GM23338 (cell line): ENCODE results near the gene CBX6. TPM values are rescaled to one million over a fixed set of nuclear protein-coding genes. Genes with fewer than 3 reads are reported as not detected.

Source experiments
- ATAC-seq: fragments of 200-7000 bp; cut with Tn5 transposase; 3 replicates; pipeline ENCODE4 v1.9.1; 2020
- DNase-seq: peaks from one replicate; pipeline ENCODE4 v3.0.0-alpha.2; 2015; ENCODE audit warnings: low spot score
- H2AFZ ChIP-seq: fragments of 200-600 bp; sonication (generic); 2 replicates; pipeline ENCODE4 v1.8.0; 2016; ENCODE audit warnings: antibody characterized with exemption, mild to moderate bottlenecking, moderate library complexity
- H3F3A ChIP-seq: fragments of 200-600 bp; sonication (generic); replicated peaks from 2 replicates; pipeline ENCODE4 v1.8.0; 2017; ENCODE audit warnings: antibody characterized with exemption, mixed run types, low read depth
- H3K27ac ChIP-seq: fragments of 200-600 bp; sonication (generic); 2 replicates; pipeline ENCODE4 v1.6.1; 2016; ENCODE audit warnings: low read depth
- H3K27me3 ChIP-seq: fragments of 200-600 bp; sonication (generic); 2 replicates; pipeline ENCODE4 v1.8.0; 2016; ENCODE audit warnings: mild to moderate bottlenecking, mixed run types, moderate library complexity; ENCODE audit not compliant: insufficient read depth
- H3K36me3 ChIP-seq: fragments of 200-600 bp; sonication (generic); 2 replicates; pipeline ENCODE4 v1.8.0; 2016; ENCODE audit warnings: mild to moderate bottlenecking; ENCODE audit not compliant: insufficient read depth
- H3K4me1 ChIP-seq: fragments of 200-600 bp; sonication (generic); 2 replicates; pipeline ENCODE4 v1.8.0; 2016; ENCODE audit warnings: mild to moderate bottlenecking, moderate library complexity; ENCODE audit not compliant: insufficient read depth
- H3K4me2 ChIP-seq: fragments of 200-600 bp; sonication (generic); 2 replicates; pipeline ENCODE4 v1.7.1; 2017; ENCODE audit warnings: mixed run types
- H3K4me3 ChIP-seq: fragments of 200-600 bp; sonication (generic); 2 replicates; pipeline ENCODE4 v1.6.1; 2016; ENCODE audit warnings: mixed run types
- H3K79me2 ChIP-seq: fragments of 200-600 bp; sonication (generic); replicated peaks from 2 replicates; pipeline ENCODE4 v1.8.0; 2017; ENCODE audit warnings: mild to moderate bottlenecking; ENCODE audit not compliant: insufficient read depth
- H3K9me2 ChIP-seq: fragments of 200-600 bp; sonication (generic); 2 replicates; pipeline ENCODE4 v1.8.0; 2017; ENCODE audit not compliant: insufficient read depth
- H4K20me1 ChIP-seq: fragments of 200-600 bp; sonication (generic); replicated peaks from 2 replicates; pipeline ENCODE4 v1.8.0; 2017; ENCODE audit warnings: mild to moderate bottlenecking; ENCODE audit not compliant: insufficient read depth
- H3K27ac Mint-ChIP-seq: 2 replicates; pipeline ENCODE4 v1.8.0; 2020; ENCODE audit warnings: inconsistent platforms, mild to moderate bottlenecking, moderate library complexity, mixed read lengths
- H3K27me3 Mint-ChIP-seq: 3 replicates; pipeline ENCODE4 v1.8.0; 2022; ENCODE audit warnings: low read depth, mild to moderate bottlenecking, moderate library complexity, mixed read lengths, inconsistent platforms; ENCODE audit not compliant: insufficient read depth, poor library complexity
- H3K36me3 Mint-ChIP-seq: 3 replicates; pipeline ENCODE4 v1.8.0; 2021; ENCODE audit warnings: low read depth, mild to moderate bottlenecking, inconsistent platforms, moderate library complexity, mixed read lengths
- H3K4me1 Mint-ChIP-seq: 3 replicates; pipeline ENCODE4 v1.8.0; 2020; ENCODE audit warnings: mild to moderate bottlenecking, inconsistent platforms, mixed read lengths
- H3K4me3 Mint-ChIP-seq: 3 replicates; pipeline ENCODE4 v1.8.0; 2021; ENCODE audit warnings: moderate library complexity, mild to moderate bottlenecking, inconsistent platforms, mixed read lengths
- H3K9me3 Mint-ChIP-seq: 3 replicates; pipeline ENCODE4 v1.8.0; 2020; ENCODE audit warnings: moderate library complexity, mild to moderate bottlenecking, inconsistent platforms, mixed read lengths
- CREB1 ChIP-seq: fragments of 250-450 bp; sonication (Bioruptor Pico); IDR thresholded peaks from 2 replicates; pipeline ENCODE4 v1.5.0; 2020; ENCODE audit warnings: low read depth, mild to moderate bottlenecking, moderate library complexity
- EZH2 ChIP-seq: fragments of 200-600 bp; sonication (generic); IDR thresholded peaks from one replicate; pipeline ENCODE4 v1.8.0; 2017; ENCODE audit warnings: antibody characterized with exemption, mild to moderate bottlenecking, low read depth; ENCODE audit not compliant: unreplicated experiment
- EZH2phosphoT487 ChIP-seq: fragments of 200-600 bp; sonication (generic); IDR thresholded peaks from one replicate; pipeline ENCODE4 v1.8.1; 2018; ENCODE audit warnings: antibody characterized with exemption; ENCODE audit not compliant: unreplicated experiment
- JUNB ChIP-seq: IDR thresholded peaks from one replicate; pipeline ENCODE4 v1.6.1; 2016; ENCODE audit warnings: antibody characterized with exemption; ENCODE audit not compliant: unreplicated experiment
- NANOG ChIP-seq: IDR thresholded peaks from 2 replicates; pipeline ENCODE4 v1.6.1; 2016; ENCODE audit warnings: antibody characterized with exemption, borderline replicate concordance
- POLR2AphosphoS5 ChIP-seq: IDR thresholded peaks from 2 replicates; pipeline ENCODE4 v1.6.1; 2016; ENCODE audit warnings: antibody characterized with exemption, low read depth
- STAT1 ChIP-seq: IDR thresholded peaks from one replicate; pipeline ENCODE4 v1.6.1; 2016; ENCODE audit warnings: antibody characterized with exemption; ENCODE audit not compliant: unreplicated experiment
- ZNF331 ChIP-seq: fragments of 250-450 bp; sonication (Bioruptor Pico); IDR thresholded peaks from 2 replicates; pipeline ENCODE4 v1.5.0; 2020; ENCODE audit warnings: low read depth, mild to moderate bottlenecking, moderate library complexity
- polyA plus RNA-seq: library from polyadenylated mRNA; unstranded; fragments of >200 nt; fragmentation: Nextera tagmentation; extraction: Ambion mirVana; gene quantifications from 2 replicates; pipeline ENCODE4 v1.2.1, GENCODE V29; 2016
- total RNA-seq: library from RNA; depleted of rRNA; stranded (reverse); fragments of >200 nt; shearing (Covaris generic); gene quantifications from 2 replicates; pipeline ENCODE4 v1.2.3, GENCODE V29; 2014
- TF ChIP-seq, protein P1 (sequence below), 2 experiments: fragments of 200-600 bp in 1 of 2; sonication (generic) in 1 of 2; conservative IDR thresholded peaks; 2 replicates each; pipeline versions ENCODE4 v1.5.1 to v1.6.1; 2016 to 2017; ENCODE audit warnings: antibody characterized with exemption in 2 of 2, low read depth in 2 of 2, mild to moderate bottlenecking in 2 of 2, moderate library complexity in 1 of 2
- TF ChIP-seq, protein P2 (sequence below): IDR thresholded peaks from one replicate; pipeline ENCODE4 v1.6.1; 2018; ENCODE audit warnings: antibody characterized with exemption; ENCODE audit not compliant: unreplicated experiment

Gene CBX6
- total and polyA plus RNA-seq, 2 experiments from 2014 or later: 18.5 to 23.0 TPM

DNA sequence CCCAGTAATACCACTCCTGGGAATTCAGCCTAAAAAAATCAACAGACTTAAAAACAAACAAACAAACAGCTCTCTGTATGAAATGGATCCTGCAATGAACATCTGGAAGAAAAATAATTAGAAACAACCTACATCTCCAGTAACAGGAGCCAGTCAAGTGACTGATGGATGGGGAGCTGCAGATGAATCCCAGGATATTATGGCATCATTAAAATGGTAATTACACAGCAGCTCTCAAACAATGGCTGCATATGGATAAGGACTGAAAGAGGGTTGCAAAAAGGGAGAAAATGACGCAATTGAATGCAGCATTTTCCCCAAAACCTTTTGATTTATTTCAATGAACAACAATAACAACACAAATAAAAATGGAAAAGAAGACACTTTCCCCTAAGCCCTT, 32.3 kb downstream of the CBX6 start:
- Mint-ChIP-seq H3K9me3 (no peaks in the 10 kb centered on the region), H3K27ac (no peak overlapping the region), H3K4me3 (no peak overlapping the region; the same call in 2 of the 3 replicates), H3K27me3 (peaks cover 41% of the 10 kb centered on the region), H3K36me3 (no peaks in the 10 kb centered on the region; the same call in 2 of the 3 replicates), H3K4me1 (peaks cover 36% of the 10 kb centered on the region)
- H3K79me2 ChIP-seq: no peaks in the 10 kb centered on the region
- H4K20me1 ChIP-seq: peaks cover 4% of the 10 kb centered on the region; the same call in 1 of the 2 replicates
- no peaks in the 10 kb centered on the region for H3K9me2 ChIP-seq
- no peak overlapping the region for H3K4me3 ChIP-seq
- DNase-seq (no peak), ATAC-seq (no peak)
- no peak overlapping the region for H2AFZ ChIP-seq
- H3K27me3 ChIP-seq: peaks cover 31% of the 10 kb centered on the region
- H3K4me2 ChIP-seq: no peak overlapping the region
- no peaks in the 10 kb centered on the region for H3F3A ChIP-seq
- H3K4me1 ChIP-seq: peaks cover 23% of the 10 kb centered on the region
- no peaks in the 10 kb centered on the region for H3K36me3 ChIP-seq
- H3K27ac ChIP-seq: no peak overlapping the region
- TF ChIP-seq, protein P1, sequence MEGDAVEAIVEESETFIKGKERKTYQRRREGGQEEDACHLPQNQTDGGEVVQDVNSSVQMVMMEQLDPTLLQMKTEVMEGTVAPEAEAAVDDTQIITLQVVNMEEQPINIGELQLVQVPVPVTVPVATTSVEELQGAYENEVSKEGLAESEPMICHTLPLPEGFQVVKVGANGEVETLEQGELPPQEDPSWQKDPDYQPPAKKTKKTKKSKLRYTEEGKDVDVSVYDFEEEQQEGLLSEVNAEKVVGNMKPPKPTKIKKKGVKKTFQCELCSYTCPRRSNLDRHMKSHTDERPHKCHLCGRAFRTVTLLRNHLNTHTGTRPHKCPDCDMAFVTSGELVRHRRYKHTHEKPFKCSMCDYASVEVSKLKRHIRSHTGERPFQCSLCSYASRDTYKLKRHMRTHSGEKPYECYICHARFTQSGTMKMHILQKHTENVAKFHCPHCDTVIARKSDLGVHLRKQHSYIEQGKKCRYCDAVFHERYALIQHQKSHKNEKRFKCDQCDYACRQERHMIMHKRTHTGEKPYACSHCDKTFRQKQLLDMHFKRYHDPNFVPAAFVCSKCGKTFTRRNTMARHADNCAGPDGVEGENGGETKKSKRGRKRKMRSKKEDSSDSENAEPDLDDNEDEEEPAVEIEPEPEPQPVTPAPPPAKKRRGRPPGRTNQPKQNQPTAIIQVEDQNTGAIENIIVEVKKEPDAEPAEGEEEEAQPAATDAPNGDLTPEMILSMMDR (conservative IDR thresholded peaks at IDR 0.05; ENCODE audit: low read depth in 2 of 2): no peak
- TF ChIP-seq, protein P2, sequence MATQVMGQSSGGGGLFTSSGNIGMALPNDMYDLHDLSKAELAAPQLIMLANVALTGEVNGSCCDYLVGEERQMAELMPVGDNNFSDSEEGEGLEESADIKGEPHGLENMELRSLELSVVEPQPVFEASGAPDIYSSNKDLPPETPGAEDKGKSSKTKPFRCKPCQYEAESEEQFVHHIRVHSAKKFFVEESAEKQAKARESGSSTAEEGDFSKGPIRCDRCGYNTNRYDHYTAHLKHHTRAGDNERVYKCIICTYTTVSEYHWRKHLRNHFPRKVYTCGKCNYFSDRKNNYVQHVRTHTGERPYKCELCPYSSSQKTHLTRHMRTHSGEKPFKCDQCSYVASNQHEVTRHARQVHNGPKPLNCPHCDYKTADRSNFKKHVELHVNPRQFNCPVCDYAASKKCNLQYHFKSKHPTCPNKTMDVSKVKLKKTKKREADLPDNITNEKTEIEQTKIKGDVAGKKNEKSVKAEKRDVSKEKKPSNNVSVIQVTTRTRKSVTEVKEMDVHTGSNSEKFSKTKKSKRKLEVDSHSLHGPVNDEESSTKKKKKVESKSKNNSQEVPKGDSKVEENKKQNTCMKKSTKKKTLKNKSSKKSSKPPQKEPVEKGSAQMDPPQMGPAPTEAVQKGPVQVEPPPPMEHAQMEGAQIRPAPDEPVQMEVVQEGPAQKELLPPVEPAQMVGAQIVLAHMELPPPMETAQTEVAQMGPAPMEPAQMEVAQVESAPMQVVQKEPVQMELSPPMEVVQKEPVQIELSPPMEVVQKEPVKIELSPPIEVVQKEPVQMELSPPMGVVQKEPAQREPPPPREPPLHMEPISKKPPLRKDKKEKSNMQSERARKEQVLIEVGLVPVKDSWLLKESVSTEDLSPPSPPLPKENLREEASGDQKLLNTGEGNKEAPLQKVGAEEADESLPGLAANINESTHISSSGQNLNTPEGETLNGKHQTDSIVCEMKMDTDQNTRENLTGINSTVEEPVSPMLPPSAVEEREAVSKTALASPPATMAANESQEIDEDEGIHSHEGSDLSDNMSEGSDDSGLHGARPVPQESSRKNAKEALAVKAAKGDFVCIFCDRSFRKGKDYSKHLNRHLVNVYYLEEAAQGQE: no peak
- TF ChIP-seq NANOG (no peak), JUNB (no peak), STAT1 (no peak), ZNF331 (CRISPR knock-in tag) (no peak)

DNA sequence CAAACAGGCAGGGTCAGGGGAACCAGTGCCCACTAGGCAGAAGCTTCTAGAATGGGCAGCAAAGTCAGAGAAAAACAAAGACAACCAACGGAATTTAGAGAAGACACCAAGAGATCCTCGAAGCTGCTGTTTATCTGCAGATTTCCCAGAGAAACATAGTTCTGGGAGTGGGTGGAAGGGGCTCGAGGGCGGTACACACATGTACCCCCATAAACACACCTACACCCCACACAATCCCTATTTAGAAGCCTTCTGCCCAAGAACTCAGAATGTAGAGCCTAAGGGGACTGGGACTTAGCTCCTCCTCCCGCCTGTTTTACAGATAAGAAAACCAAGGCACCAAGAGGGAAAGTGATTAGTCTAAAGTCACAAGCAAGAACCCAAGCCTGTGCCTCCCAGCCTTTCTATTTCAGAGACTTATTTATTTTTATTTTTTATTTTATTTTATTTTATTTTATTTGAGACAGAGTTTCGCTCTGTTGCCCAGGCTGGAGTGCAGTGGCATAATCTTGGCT, 34.5 kb downstream of the CBX6 start:
- Histone ChIP-seq H2AFZ (no peak overlapping the region), H3K9me2 (no peaks in the 10 kb centered on the region), H3K4me1 (peaks cover 19% of the 10 kb centered on the region), H3K4me3 (no peak overlapping the region), H3K27ac (no peak overlapping the region), H4K20me1 (peaks cover 4% of the 10 kb centered on the region; the same call in 1 of the 2 replicates), H3F3A (no peaks in the 10 kb centered on the region), H3K4me2 (no peak overlapping the region), H3K27me3 (peaks cover 18% of the 10 kb centered on the region), H3K36me3 (no peaks in the 10 kb centered on the region), H3K79me2 (no peaks in the 10 kb centered on the region)
- H3K4me1 Mint-ChIP-seq: peaks cover 34% of the 10 kb centered on the region
- H3K27me3 Mint-ChIP-seq: peaks cover 37% of the 10 kb centered on the region
- ATAC-seq: no peak
- no peak for DNase-seq
- H3K27ac Mint-ChIP-seq: no peak overlapping the region
- no peak overlapping the region for H3K4me3 Mint-ChIP-seq
- no peaks in the 10 kb centered on the region; the same call in 2 of the 3 replicates for H3K9me3 Mint-ChIP-seq
- no peaks in the 10 kb centered on the region; the same call in 2 of the 3 replicates for H3K36me3 Mint-ChIP-seq
- TF ChIP-seq, protein P1 (conservative IDR thresholded peaks at IDR 0.05; ENCODE audit: low read depth in 2 of 2): no peak
- TF ChIP-seq EZH2: no peak
- no peak for TF ChIP-seq CREB1 (CRISPR knock-in tag)
- no peak for TF ChIP-seq NANOG
- TF ChIP-seq, protein P2: no peak
- no peak for TF ChIP-seq POLR2AphosphoS5
- TF ChIP-seq EZH2phosphoT487: no peak
